Heart right ventricle (tissue), 16 donors: ENCODE data around the gene ZBTB6. TPM values are rescaled to one million over a fixed set of nuclear protein-coding genes. Genes with fewer than 3 reads are reported as not detected.
"Not testable (repeated sequence)": the region's sequence is repeated elsewhere in the genome, so short reads cannot be mapped to it uniquely, and the experiment has no call there.

Experiments used
- ATAC-seq, 8 donors: fragments of 200-7000 bp; cut with Tn5 transposase; one replicate each; pipeline ENCODE4 v1.9.1; 2020; ENCODE audit warnings: mild to moderate bottlenecking in 8 of 8, moderate library complexity in 8 of 8, moderate number of reproducible peaks in 1 of 8
- DNase-seq, 2 donors: peaks; one replicate each; pipeline ENCODE4 v3.0.0-alpha.2; 2020
- H3K27ac ChIP-seq, 10 donors: fragments of 200-600 bp; sonication (generic) in 2 of 10; one replicate each; pipeline versions ENCODE4 v1.5.0 to v1.8.0; 2020 to 2022; ENCODE audit warnings: mild to moderate bottlenecking in 3 of 10
- H3K27me3 ChIP-seq, 7 donors: fragments of 200-600 bp; one replicate each; pipeline ENCODE4 v1.8.0; 2021 to 2022; ENCODE audit warnings: mild to moderate bottlenecking in 2 of 7
- H3K36me3 ChIP-seq, 9 donors: fragments of 200-600 bp; sonication (generic) in 1 of 9; one replicate each; pipeline versions ENCODE4 v1.5.0 to v1.8.0; 2020 to 2022; ENCODE audit warnings: mild to moderate bottlenecking in 2 of 9
- H3K4me1 ChIP-seq, 9 donors: fragments of 200-600 bp; sonication (generic) in 1 of 9; one replicate each; pipeline versions ENCODE4 v1.5.0 to v1.8.0; 2020 to 2022; ENCODE audit warnings: mild to moderate bottlenecking in 4 of 9
- H3K4me3 ChIP-seq, 10 donors: fragments of 200-600 bp; sonication (generic) in 2 of 10; one replicate each; pipeline versions ENCODE4 v1.5.0 to v1.8.0; 2020 to 2022; ENCODE audit warnings: mild to moderate bottlenecking in 7 of 10, moderate library complexity in 2 of 10
- H3K9me3 ChIP-seq, 11 donors: fragments of 200-600 bp in 10 of 11; sonication (generic) in 2 of 11; one replicate each; pipeline versions ENCODE4 v1.5.0 to v1.8.0; 2013 to 2022; ENCODE audit warnings: mild to moderate bottlenecking in 2 of 11, control low read depth in 1 of 11, moderate library complexity in 1 of 11
- CTCF ChIP-seq, 9 donors: fragments of 200-600 bp; sonication (generic) in 2 of 9; IDR thresholded peaks; one replicate each; pipeline versions ENCODE4 v1.5.0 to v1.8.0; 2021 to 2022; ENCODE audit warnings: antibody characterized with exemption in 9 of 9, mild to moderate bottlenecking in 5 of 9, moderate library complexity in 1 of 9
- WGBS, 2 donors: extraction: QIAGEN DNeasy Blood & Tissue Kit; methylation state at CpG; one replicate each; pipeline ENCODE4 v1.1.7; 2013; ENCODE audit warnings: inconsistent platforms in 1 of 2; 5-methylcytosine and 5-hydroxymethylcytosine counted together
- intact Hi-C, 10 donors: fragments of 100-400 bp; cut with DNase I; formaldehyde crosslinking; loops; one replicate each; pipeline versions ENCODE4 v1.11.1 to v1.14.2; 2022
- polyA plus RNA-seq, 2 donors: library from polyadenylated mRNA; stranded (reverse); fragments of 200-250 nt; gene quantifications; one replicate each; pipeline ENCODE4 v1.2.3, GENCODE V29; 2013
- total RNA-seq, 10 donors: library from RNA; stranded (reverse); fragmentation: NEBNext Ultra II Directional in 3 of 10; extraction: Animal tissue kit (Norgen Biotek cat#: 25700) in 3 of 10; gene quantifications; one replicate each; pipeline versions ENCODE4 v1.2.1 to v1.2.4, GENCODE V29; 2021 to 2023
- donor health status: Arrhythmogenic right ventricular cardiomyopathy.
- donor health status: ischemic (EF 13 %, LVEDD 7.1; RV severe dilation, severe dysfunction).
- donor health status: healthy with polysubstance abuse.
- donor health status: DM: no; HTN: yes; CAD: no.
- donor health status: DM: no; HTN: no; CAD: no.
- donor health status: ischemic (EF 25% LVEDD 6.9; RV normal size, moderate dysfunction).
- donor health status: ischemic (EF 25% LVEDD 5.7; RV mildly dilated, moderate dysfunction).
- donor health status: healthy.
- donor health status: DM: yes; HTN: yes; CAD: no.
- donor health status: Ischemic cardiomyopathy.
- donor health status: ischemic (EF 35%, LVEDD 5.7; RV mildly dilated, moderate dysfunction).
- donor health status: nonischemic (EF 11% LVEDD 7.7; RV severe dilation, severe dysfunction).
- donor health status: DM: yes; HTN: yes; CAD: no.
- donor health status: PGD.
- donor health status: ischemic (EF 29% LVEDD 5.4; RV normal size, mild dysfunction).
- donor health status: nonischemic (EF 23%, LVEDD 6.1; RV moderate dilation, normal function).

Gene ZBTB6
- total and polyA plus RNA-seq, 12 donors = 2.2 to 7.0 (median 5.7) TPM

- TF ChIP-seq CTCF (IDR thresholded peaks at IDR 0.05) = no peak
- Histone ChIP-seq H3K36me3 (peaks cover 0 to 40% (median 5%) of the 10 kb centered on the region in 9 donors), H3K9me3 (no peaks in the 10 kb centered on the region), H3K27ac (no peak overlapping the region), H3K4me1 (peaks cover 0 to 3% (median 0%) of the 10 kb centered on the region in 9 donors), H3K4me3 (no peak overlapping the region), H3K27me3 (no peaks in the 10 kb centered on the region)
- DNase-seq = no peak
- ATAC-seq = no peak
- intact Hi-C loops = no loop called here
- WGBS, 2 donors = 83 to 89% methylated on average over 3 of the region's 3 CpGs
Observed at GRCh38 chr9:122923947-122924346, 10.8 kb upstream of the ZBTB6 start.

- ATAC-seq (no peak), DNase-seq (no peak)
- no peak overlapping the region for H3K27ac ChIP-seq
- no peak for TF ChIP-seq CTCF (IDR thresholded peaks at IDR 0.05)
- 93 to 94% methylated on average over 8 of the region's 8 CpGs for WGBS, 2 donors
- peaks cover 0 to 47% (median 11%) of the 10 kb centered on the region in 9 donors for H3K36me3 ChIP-seq
- H3K9me3 ChIP-seq = no peaks in the 10 kb centered on the region
- H3K4me1 ChIP-seq = no peaks in the 10 kb centered on the region
- intact Hi-C loops = no loop called here
- no peaks in the 10 kb centered on the region for H3K27me3 ChIP-seq
- H3K4me3 ChIP-seq = no peak overlapping the region
Observed at GRCh38 chr9:122922713-122923112, 9.6 kb upstream of the ZBTB6 start.

DNA sequence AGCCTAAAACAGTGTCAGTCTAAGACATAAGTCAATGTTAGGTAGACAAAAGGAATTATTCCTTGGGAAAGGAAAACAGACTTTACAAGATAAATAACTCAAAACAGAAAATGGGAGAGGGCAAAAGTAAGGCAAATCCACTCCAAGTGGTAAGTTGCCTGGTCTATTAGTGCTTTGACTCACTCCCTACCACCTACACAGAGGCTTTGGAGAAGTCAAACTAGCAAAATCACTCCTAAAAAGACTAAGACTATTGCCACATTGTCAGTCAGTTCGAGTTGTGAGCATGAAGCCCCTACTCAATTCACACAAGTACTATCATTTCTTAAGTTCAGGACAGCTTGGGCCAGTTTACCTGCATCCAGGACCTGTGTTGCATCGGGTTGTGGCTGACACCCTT lies 5.2 kb upstream of the ZBTB6 start:
- Histone ChIP-seq H3K27ac (no peak overlapping the region), H3K4me1 (peaks cover 0 to 8% (median 5%) of the 10 kb centered on the region in 9 donors), H3K9me3 (no peaks in the 10 kb centered on the region), H3K36me3 (peaks cover 0 to 40% (median 11%) of the 10 kb centered on the region in 9 donors), H3K4me3 (no peak overlapping the region), H3K27me3 (no peaks in the 10 kb centered on the region)
- no peak for DNase-seq
- WGBS, 2 donors = 88 to 90% methylated on average over 2 of the region's 2 CpGs
- no peak for TF ChIP-seq CTCF (IDR thresholded peaks at IDR 0.05)
- intact Hi-C loops = no loop called here
- no peak for ATAC-seq

DNA sequence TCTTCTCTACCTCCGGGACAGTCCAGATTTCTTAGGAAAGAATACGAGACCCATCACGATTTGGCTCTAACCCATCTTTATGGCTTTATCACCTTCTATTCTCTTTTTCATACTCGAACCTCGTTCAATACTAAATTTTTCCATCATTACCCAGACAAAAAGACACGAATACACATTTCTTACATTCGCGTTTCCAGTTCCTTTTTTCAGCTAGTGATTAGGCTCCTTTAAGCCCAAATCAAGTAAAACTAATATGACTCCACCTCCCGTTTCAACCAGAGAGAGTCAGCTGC lies 506 bp downstream of the ZBTB6 start:
- H3K36me3 ChIP-seq = peaks cover 0 to 43% (median 13%) of the 10 kb centered on the region in 9 donors
- H3K27me3 ChIP-seq = no peaks in the 10 kb centered on the region
- H3K27ac ChIP-seq = peak overlapping the region in 9 of 10 donors; percentile 57 to 92 (median 86)
- H3K9me3 ChIP-seq = no peaks in the 10 kb centered on the region
- peak overlapping the region; percentile 45 to 91 (median 84) for H3K4me3 ChIP-seq
- WGBS, 2 donors = 6 to 7% methylated on average over 9 of the region's 9 CpGs
- peaks cover 4 to 24% (median 18%) of the 10 kb centered on the region in 9 donors for H3K4me1 ChIP-seq
- no peak for ATAC-seq
- intact Hi-C loops = loop anchor here in 1 of 10 donors (5.0 kb wide), 1 partner anchor 75 kb away; no protein-coding TSS in a partner anchor
- no peak for TF ChIP-seq CTCF (IDR thresholded peaks at IDR 0.05)
- DNase-seq = no peak

GRCh38 chr9:122906122-122906521 lies 7.0 kb downstream of the ZBTB6 start:
- H3K27me3 ChIP-seq, H3K9me3 ChIP-seq, DNase-seq, H3K4me3 ChIP-seq, ATAC-seq: not testable (repeated sequence)
- intact Hi-C loops = loop anchor here in 3 of 10 donors (5.0 to 10.0 kb wide), 3 partner anchors 36 to 89 kb away; partner anchors contain the start of gene RABGAP1 (in 2 of the 3)
- 93% methylated on average over 16 of the region's 16 CpGs for WGBS, 2 donors
- peaks cover 5 to 38% (median 29%) of the 10 kb centered on the region in 9 donors for H3K4me1 ChIP-seq
- H3K27ac ChIP-seq = peak overlapping the region in 1 of 10 donors; percentile 91
- peaks cover 0 to 35% (median 6%) of the 10 kb centered on the region in 9 donors for H3K36me3 ChIP-seq
